ENCODE data around the gene GPX4.

GPX4 gene

GRCh38 chr19:1113986-1114483 lies 10.2 kb downstream of the GPX4 start:
- TF ChIP-seq REST (IDR thresholded peaks at IDR 0.05; ENCODE audit: insufficient read depth in 1 of 2, low read depth in 2 of 2, low read length in 2 of 2) = no peak
- TF ChIP-seq POLR2AphosphoS5 (IDR thresholded peaks at IDR 0.05; ENCODE audit: low read depth, low read length) = no peak
- no peak for TF ChIP-seq TAF1 (IDR thresholded peaks at IDR 0.05; ENCODE audit: borderline replicate concordance, insufficient read depth, low read length)
- TF ChIP-seq SIN3A (IDR thresholded peaks at IDR 0.05; ENCODE audit: borderline replicate concordance, insufficient read depth, low read length) = no peak
- no peak for TF ChIP-seq FOXP2 (optimal IDR thresholded peaks at IDR 0.05; ENCODE audit: borderline replicate concordance, extremely low read depth, extremely low read length, insufficient read depth)

GRCh38 chr19:1115646-1116420 lies 12.0 kb downstream of the GPX4 start:
- TF ChIP-seq TAF1 (IDR thresholded peaks at IDR 0.05; ENCODE audit: borderline replicate concordance, insufficient read depth, low read length) (no peak), SIN3A (IDR thresholded peaks at IDR 0.05; ENCODE audit: borderline replicate concordance, insufficient read depth, low read length) (no peak), REST (IDR thresholded peaks at IDR 0.05; ENCODE audit: insufficient read depth in 1 of 2, low read depth in 2 of 2, low read length in 2 of 2) (no peak), FOXP2 (optimal IDR thresholded peaks at IDR 0.05; ENCODE audit: borderline replicate concordance, extremely low read depth, extremely low read length, insufficient read depth) (no peak), POLR2AphosphoS5 (IDR thresholded peaks at IDR 0.05; ENCODE audit: low read depth, low read length) (no peak)

- TF ChIP-seq POLR2AphosphoS5 (IDR thresholded peaks at IDR 0.05; ENCODE audit: low read depth, low read length) = no peak
- TF ChIP-seq TAF1 (IDR thresholded peaks at IDR 0.05; ENCODE audit: borderline replicate concordance, insufficient read depth, low read length) = no peak
- no peak for TF ChIP-seq SIN3A (IDR thresholded peaks at IDR 0.05; ENCODE audit: borderline replicate concordance, insufficient read depth, low read length)
- no peak for TF ChIP-seq REST (IDR thresholded peaks at IDR 0.05; ENCODE audit: insufficient read depth in 1 of 2, low read depth in 2 of 2, low read length in 2 of 2)
- no peak for TF ChIP-seq FOXP2 (optimal IDR thresholded peaks at IDR 0.05; ENCODE audit: borderline replicate concordance, extremely low read depth, extremely low read length, insufficient read depth)
Observed at GRCh38 chr19:1116726-1117581, 13.2 kb downstream of the GPX4 start.

- no peak for TF ChIP-seq SIN3A (IDR thresholded peaks at IDR 0.05; ENCODE audit: borderline replicate concordance, insufficient read depth, low read length)
- TF ChIP-seq REST (IDR thresholded peaks at IDR 0.05; ENCODE audit: insufficient read depth in 1 of 2, low read depth in 2 of 2, low read length in 2 of 2) = no peak
- no peak for TF ChIP-seq POLR2AphosphoS5 (IDR thresholded peaks at IDR 0.05; ENCODE audit: low read depth, low read length)
- no peak for TF ChIP-seq TAF1 (IDR thresholded peaks at IDR 0.05; ENCODE audit: borderline replicate concordance, insufficient read depth, low read length)
- no peak for TF ChIP-seq FOXP2 (optimal IDR thresholded peaks at IDR 0.05; ENCODE audit: borderline replicate concordance, extremely low read depth, extremely low read length, insufficient read depth)
Observed at GRCh38 chr19:1117654-1118053, 13.9 kb downstream of the GPX4 start.
